CD4-positive, alpha-beta T cell treated with Interleukin-6 at 100 ng/mL for 8 hours (primary cell): Measurements from ENCODE around the gene SRRM5.
"Not testable (repeated sequence)": the region's sequence is repeated elsewhere in the genome, so short reads cannot be mapped to it uniquely, and the experiment has no call there.

Experiments
- DNase-seq: peaks from one replicate; pipeline ENCODE4 v3.0.0-alpha.2; 2020; ENCODE audit warnings: mixed read lengths, low spot score

SRRM5 gene, protein sequence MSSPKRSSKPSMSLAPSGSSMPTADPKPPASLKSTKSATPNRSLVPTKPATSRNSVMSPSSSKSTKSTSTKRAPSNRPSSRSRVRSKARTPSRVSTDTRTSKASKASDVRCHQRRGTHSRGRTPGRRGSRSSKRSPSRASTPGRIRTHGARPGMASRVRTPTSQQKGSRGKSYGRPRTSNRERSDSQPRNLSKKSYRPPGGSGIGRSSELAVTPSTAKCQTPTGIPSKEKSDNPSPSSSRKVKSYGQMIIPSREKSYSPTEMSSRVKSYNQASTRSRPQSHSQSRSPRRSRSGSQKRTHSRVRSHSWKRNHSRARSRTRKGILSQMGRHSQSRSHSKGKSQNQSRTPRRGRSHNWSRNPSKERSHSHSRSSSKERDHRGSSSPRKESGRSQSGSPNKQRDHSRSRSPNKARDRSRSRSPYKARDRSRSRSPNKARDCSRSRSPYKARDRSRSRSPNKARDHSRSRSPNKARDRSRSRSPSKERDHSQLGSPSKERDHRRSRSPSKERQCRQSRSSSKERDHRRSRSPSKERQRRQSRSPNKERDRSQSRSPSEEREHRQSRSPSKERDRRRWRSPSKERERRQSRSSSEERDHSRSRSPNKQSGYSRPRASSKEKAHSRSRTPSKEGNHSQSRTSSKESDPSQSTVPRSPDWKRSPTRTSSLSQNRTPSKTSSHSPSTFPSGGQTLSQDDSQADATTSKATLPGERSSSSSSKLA

DNA sequence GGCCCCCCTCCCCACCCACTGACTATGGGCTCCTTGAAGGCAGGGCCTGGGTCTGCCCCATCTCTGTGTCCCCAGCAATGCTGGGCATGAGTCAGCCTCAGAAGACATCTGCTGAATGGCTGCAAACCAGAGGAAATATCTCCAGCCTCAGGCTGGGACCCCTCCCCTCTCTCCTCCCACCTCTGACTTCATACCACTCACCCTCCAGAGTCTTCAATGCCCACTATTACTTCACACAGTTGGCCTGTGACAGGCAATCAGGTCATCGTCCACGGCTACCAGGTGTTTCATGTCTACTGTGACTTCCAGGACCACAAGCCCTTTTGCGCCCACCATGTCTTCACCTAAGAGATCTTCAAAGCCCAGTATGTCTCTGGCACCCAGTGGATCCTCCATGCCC lies at the start of gene SRRM5:
Gene SRRM5, plus strand, starts transcription at position 301 of the 400 bp plus-strand sequence. Its CDS starts 34 bp downstream, at position 335.
- DNase-seq, result no peak

DNA sequence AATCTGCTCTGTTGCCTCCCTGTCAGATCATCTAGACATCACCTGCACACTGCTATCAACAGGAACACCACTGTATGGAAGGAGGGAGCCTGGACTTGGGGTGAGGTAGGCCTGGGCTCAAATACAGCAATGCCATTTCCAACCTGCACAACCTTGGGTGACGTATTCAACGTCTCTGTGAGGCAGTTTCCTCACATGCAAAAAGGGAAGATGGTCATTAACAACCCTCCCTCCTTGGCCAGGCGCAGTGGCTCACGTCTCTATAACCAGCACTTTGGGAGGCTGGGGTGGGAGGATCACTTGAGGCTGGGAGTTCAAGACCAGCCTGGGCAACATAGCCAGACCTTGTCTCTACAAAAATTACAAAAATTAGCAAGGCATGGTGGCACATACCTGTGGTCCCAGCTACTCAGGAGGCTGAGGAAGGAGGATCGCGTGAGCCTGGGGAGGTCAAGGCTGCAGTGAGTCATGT lies 49.6 kb upstream of the SRRM5 start:
- DNase-seq, result no peak

DNA sequence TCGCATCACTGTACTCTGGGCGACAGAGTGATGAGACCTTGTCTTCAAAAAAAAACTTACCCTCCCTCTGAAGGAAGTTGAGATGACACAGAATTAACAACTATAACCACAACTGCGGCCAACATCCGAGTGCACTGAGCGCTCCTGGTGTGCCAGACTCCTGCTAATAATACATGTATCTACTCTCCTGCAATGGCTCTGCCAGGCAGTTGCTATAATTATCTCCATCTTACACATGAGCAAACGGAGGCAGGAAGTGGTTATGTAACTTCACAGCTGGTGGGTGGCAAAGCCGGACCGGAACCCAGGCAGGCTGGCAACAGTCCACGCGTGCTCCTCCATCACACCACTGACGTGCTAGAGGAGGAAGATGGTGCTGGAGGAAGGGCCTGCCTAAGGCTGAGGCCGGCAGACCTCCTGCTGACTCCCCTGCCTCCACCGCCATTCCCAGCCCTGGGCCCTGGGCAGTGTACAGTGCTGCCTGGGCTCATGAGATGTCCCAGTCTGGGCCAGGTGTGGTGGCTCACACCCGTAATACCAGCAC lies 49.1 kb upstream of the SRRM5 start:
- DNase-seq, result peak; percentile 90

DNA sequence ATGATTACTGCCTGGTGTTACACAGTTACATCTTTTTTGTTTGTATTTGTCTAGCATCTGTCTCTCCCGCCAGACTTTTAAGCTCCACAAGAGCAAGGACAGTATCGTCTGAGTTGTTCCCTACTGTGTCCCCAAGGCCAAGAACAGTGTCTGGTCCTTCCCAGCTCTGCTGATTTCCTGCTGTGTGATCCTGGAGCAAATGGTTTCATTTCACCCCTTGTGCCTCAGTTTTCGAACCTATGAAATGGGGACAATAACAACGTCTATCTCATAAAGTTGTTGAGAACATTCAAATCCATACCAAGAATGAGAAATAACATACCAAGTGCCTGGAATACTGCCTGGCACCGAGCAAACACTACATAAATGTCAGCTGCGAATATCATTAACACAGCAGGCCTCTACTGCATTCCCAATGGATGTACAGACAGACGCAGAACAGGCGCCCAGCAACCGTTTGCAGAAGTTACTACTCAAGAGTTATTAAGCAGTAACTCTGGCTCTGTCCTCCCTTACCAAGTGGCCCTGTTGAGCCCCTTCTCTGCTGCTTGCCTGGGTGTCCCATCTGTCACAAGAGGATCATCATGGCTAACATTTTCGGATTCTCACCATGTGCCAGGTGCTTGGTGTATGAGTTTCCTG lies 48.0 kb upstream of the SRRM5 start:
- DNase-seq, result no peak

DNA sequence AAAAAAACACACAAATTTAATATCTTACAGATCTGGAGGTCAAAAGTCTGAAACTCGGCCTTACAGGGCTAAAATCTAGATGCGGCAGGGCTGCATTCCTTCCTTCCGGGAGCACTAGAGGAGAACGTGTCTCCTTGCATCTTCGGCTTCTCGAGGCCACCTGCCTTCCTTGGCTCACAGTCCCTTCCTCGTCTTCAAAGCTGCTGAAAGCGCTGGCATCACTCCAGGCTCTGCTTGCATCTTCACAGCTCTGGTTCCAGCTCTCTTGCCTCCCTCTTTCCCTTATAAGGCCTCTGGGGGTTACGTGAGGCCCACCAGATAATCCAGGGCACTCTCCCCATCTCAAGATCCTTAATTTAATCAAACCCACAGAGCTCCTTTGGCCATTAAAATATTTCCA lies 47.1 kb upstream of the SRRM5 start:
- no peak for DNase-seq

DNA sequence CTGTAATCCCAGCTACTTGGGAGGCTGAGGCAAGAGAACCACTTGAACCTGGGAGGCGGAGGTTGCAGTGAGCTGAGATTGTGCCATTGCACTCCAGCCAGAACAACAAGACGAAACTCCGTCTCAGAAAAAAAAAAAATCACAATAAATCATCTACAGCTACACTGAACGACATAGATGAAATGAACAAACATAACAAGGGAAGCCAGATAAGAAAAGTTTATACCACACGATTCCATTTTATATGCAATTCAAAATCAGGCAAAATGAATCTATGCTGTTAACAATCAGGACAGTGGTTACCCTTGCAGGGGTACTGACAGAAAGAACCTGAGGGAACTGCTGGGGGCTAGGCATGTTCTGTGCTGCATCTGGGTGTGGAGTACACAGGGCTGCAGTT lies 42.2 kb upstream of the SRRM5 start:
- DNase-seq, result no peak

DNA sequence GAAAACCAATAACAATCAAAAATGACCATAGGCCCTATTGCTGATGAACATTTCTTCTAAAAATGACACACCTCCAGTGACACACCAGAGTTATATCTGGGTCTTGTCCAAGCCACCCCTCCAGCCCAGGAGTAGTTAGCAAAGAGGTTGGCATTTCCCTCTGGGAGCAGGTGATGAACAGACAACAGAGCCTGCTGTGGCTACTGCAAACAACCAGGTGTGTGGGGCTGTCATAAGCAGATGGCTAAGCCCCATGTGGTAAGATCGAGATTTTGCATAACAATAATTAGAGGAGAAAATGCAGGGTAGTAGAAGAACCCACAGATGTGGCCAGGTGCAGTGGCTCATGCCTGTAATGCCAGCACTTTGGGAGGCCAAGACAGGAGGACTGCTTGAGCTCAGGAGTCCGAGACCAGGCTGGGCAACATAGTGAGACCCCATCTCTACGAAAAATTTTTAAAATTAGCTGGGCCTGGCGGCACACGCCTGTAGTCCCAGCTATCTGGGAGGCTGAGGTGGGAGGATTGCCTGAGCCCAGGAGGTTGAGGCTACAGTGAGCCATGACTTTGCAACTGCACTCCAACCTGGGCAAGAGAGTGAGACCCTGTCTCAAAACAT lies 41.6 kb upstream of the SRRM5 start:
- DNase-seq, result no peak

DNA sequence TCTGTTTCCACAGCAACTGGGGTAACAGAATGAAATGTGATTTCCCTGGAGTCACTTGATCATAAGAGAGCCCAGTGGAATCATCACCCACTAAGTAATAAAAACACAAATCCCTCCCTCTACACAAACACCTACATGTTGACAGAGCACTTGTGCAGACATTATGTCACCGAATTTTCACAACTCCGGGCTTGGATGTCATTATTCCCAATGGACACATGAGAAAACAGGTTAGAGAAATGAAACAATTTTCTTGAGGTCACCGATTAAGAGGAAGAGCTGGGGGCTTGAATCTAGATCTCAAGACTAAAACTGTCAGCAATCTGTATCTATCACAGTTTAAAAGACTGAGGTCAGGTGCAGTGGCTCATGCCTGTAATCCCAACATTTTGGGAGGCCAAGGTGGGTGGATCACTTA lies 39.7 kb upstream of the SRRM5 start:
- DNase-seq, result no peak

DNA sequence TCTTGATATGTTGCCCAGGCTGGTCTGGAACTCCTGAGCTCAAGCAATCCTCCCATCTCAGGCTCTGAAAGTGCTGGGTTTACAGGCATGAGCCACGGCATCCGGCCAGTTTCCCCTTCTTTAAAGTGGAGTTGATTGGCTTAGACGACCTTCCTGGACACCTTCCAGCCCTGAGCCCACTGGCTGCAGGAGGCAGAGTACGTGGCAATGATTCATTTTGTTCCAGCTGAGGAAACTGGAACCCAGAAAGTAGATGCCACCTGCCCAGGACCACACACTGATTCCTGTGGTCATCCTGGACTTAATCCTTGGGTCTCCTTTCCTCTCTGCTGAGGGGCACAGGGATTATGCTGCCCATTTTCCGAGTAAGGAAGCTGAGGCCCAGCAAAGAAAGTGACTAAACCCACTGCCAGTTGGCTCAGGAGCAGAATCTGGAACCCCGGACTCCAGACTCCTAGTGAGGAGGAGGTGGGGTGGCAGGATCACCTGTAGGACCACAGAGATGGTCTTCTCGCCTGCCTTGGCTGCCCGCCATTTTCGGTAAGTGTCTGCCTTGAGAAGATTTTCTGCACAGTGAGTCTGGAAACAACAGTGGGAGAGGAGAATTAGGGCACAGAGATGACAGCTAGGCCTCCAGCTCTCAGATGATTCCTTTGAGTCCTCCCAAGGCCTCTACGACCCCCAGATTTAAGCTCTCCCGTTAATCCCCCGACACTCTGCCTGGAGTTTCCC lies 37.3 kb upstream of the SRRM5 start:
- DNase-seq, result no peak

DNA sequence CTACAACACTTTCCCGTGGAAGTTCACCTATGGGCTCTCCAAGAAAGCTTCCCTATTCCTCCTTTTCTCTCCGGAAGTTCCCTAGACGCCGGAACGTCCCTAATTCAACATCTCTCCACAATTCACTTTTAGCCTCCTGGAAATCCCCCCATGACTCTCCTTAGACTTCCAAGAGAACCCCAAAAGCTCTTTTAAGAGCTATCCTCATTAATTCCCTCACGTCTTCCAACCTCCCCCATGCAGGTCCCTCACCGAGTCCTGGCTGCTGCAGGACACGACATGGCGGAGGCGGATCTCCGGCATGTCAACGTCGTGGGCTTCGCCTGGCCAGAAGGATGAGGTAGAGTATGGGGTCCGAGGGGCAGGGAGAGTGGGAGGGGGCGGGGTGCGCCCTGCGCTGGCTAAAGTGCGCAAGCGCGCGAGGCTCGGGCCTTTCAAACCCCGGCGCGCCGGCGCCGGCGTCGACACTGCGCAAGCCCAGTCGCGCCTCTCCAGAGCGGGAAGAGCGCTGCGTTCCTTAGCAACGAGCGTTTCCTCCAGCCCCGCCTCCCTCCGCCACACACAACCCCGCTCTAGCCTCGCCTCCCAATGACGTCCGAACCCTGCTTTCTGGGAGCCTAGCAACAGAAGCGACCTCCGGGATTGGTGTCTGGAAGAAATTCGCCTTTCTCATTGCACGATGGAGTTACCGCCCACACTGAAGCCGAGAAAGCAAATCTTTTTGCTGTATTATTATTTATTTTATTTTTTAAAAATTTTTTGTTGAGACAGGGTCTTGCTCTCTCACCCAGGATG lies 36.5 kb upstream of the SRRM5 start, which contains the start of the genes PINLYP and XRCC1:
Gene PINLYP, plus strand, starts transcription at position 646 of the 795 bp plus-strand sequence. CDS start 1,391 bp downstream, outside the sequence.
Gene XRCC1, minus strand, starts transcription at position 372 of the 795 bp plus-strand sequence. Its CDS starts 69 bp downstream, at position 303.
- DNase-seq, result peak; percentile 97

DNA sequence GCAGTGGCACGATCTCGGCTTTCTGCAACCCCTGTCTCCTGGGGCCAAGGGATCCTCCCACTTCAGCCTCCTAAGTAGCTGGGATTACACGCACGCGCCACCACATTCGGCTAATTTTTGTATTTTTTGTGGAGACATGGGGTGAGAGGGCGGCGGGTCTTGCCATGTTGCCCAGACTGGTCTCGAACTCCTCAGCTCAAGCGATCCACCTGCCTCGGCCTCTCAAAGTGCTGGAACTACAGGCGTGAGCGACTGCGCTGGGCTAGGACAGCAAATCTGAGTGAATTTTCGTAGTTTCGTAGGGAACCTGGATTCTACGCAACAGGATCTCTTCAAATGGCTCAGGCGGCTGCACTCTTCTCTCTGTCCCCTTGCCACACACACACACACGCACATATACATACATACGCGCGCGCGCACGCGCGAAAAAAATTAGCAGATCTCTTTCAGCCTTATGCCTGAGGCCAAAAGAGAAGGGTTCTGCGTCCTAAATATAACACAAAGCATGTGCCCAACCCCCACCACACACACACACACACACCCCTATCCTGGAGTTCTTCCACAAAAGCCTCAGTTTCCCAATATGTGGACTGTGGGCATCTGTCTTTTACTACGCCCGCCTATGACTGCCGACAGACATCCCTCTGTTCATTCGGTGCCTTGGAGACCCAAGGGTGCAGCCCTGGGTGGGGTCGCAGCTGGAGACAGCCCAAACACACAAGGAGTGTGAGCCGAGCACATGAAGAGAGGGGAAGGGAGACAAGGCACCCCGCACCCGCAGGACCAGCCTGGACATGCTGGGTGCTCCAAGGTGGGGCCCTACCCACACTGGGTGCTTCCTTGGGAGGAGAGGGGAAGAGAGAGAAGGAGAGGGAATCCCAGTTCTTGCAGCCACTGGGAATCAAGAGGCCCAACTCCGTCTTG lies 35.7 kb upstream of the SRRM5 start:
- no peak for DNase-seq

DNA sequence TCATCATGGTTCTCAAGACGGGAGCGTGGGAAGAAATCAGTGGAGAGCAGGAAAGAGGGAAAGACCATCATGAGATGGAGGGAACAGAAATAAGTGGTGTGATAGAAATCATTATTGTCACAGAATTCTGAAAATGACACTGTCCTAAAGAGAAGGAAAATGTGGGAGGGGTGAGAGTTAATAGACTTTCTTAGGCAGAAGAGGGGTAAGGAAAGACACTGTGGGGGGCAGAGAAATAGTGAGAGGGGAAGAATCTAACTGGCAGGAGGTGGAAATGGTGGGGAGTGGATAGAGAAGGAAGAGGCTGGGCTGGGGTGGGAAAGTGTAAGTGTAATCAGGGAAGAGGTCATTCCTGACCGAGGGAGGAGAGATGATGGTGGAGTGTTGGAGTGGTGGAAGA lies 33.1 kb upstream of the SRRM5 start:
- no peak for DNase-seq

DNA sequence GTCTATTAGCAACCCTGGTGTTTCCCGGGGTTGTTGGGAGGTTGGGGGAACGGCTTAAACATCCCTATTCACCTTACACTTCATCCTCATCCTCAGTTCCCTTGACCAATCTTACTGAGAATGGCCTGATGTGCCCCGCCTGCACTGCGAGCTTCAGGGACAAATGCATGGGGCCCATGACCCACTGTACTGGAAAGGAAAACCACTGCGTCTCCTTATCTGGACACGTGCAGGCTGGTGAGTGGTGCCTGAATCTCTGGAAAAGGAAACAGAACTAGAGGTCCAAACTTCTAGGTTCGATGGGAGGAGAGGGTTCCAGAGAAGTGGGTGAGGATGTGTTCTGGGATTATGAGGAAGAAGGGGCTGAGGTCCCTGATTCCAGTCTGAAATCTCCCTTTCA lies 30.4 kb upstream of the SRRM5 start:
- DNase-seq, result no peak

DNA sequence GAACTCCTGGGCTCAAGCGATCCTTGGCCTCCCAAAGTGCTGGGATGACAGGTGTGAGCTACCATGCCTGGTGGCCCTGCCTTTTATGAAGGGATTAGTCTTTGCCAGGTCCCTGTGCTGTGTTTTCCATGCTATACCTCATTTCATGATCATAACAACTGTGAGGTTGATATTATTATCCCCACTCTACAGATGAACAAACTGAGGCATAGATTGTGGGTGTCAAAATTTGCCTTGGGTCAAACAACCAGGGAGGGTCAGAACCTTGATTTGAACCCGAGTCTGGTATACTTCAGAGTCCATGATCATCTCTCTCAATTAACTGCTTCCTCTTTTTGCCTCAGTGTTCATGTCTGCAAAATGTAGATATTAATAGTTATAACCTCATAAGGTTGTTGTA lies 29.4 kb upstream of the SRRM5 start:
- DNase-seq, result no peak

DNA sequence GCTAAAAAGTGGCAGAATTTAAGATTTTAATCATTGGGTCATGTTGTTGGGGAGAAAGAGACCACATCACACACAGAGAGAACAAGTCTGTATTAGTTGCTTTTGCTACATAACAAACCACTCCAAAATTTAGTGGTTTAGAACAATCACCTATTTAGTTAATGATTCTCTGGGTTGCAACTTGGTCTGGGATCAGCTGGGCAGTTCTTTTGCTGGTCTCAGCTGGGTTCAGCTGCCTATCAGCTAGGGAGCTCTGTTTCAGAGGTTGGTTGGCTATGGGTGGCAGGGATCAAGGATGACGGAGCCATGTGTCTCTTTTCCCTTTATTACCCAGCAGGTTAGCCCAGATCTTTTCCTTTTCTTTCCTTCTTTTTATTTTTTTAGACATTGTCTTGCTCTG lies 27.4 kb upstream of the SRRM5 start:
- no peak for DNase-seq

DNA sequence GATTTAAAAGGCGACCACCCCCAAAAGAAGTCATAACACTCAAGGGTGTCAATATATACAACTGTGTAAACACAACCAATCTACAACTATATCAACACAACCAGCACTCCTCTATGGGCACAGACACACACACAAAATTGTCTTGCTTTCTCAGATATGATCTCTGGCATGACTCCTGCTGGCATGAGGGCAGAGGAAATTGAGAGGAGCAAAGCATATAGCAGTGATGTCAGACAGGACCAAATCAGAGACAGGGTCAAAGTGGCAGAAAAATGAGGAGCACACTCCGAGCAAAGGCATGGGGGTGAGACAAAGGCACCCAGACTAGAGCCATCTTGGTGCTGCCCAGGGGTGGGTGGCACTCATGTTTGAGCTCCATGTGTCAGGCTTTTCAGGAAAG lies 25.5 kb upstream of the SRRM5 start:
- DNase-seq, result no peak

DNA sequence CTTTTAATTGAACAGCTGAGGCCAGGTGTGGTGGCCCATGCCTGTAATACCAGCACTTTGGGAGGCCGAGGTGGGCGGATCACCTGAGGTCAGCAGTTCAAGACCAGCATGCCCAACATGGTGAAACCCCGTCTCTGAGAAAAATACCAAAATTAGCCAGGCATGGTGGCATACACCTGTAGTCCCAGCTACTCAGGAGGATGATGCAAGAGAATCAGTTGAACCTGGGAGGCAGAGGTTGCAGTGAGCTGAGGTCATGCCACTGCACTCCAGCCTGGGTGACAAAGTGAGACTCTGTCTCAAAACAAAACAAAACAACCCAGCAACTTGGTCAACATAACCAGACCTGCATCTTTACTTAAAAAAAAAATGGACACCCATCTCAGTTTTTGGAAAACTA lies 24.9 kb upstream of the SRRM5 start:
- DNase-seq, result not testable (repeated sequence)

DNA sequence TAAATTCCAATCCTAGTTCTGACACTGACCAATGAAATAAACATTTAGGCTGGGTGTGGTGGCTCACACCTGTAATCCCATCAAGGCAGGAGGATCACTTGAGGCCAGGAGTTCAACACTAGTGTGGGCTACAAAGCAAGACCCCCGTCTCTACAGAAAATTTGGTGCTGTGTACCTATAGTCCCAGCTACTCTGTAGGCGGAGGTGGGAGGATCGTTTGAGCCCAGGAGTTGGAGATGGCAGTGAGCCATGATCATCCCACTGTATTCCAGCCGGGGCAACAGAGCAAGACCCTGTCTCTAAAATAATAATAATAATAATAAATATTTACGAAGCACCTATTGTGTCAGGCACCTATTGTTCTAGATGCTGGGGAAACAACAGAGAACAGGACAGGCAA lies 22.6 kb upstream of the SRRM5 start:
- DNase-seq, result no peak

DNA sequence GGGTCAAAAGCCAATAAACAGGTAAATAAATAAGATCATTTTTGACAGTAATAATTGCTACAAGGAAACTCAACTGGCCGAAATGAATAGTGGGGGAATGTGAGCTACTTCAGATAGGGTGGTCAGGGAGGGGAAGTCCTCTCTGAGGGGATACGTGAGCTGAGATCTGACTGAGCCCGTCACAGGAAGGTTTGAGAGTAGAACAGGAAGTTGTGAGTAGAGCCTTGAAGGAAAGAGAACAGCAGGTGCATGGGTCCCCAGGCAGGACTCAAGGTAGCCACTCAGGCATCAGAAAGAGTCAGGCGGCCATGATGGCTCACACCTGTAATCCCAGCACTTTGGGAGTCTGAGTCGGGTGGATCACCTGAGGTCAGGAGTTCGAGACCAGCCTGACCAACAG lies 22.2 kb upstream of the SRRM5 start:
- no peak for DNase-seq
